SK-N-MC (cell line): ENCODE data around the gene NOSTRIN.

ENCODE experiments used
- EZH2 ChIP-seq: fragments of 200-600 bp; sonication (generic); IDR thresholded peaks from one replicate; pipeline ENCODE4 v1.6.1; 2017; ENCODE audit warnings: antibody characterized with exemption
- POLR2AphosphoS5 ChIP-seq: IDR thresholded peaks from 2 replicates; pipeline ENCODE4 v1.6.1; 2012; ENCODE audit warnings: mild to moderate bottlenecking, low read depth, low read length, borderline replicate concordance

GRCh38 chr2:168801471-168801870 lies 966 bp upstream of the NOSTRIN start:
- TF ChIP-seq EZH2 (no peak), POLR2AphosphoS5 (no peak)
